H1 (cell line): ENCODE measurements around the gene PEPD. TPM values are rescaled to one million over a fixed set of nuclear protein-coding genes. Genes with fewer than 3 reads are reported as not detected.

ENCODE experiments used
- CTCF ChIA-PET: fragments of 300-600 bp; sonication (Branson Sonifier 250); formaldehyde crosslinking; loops from one replicate; lab custom pipeline; 2021; ENCODE audit not compliant: partially characterized antibody; lab: Charles Lee
- POLR2A ChIA-PET: fragments of 300-600 bp; sonication (Branson Sonifier 250); formaldehyde crosslinking; loops from one replicate; lab custom pipeline; 2021; ENCODE audit warnings: inconsistent platforms; ENCODE audit not compliant: partially characterized antibody; lab: Charles Lee
- DNase-seq, 2 experiments: peaks; one replicate each; pipeline versions ENCODE4 v3.0.0 to v3.0.0-alpha.2; 2010 to 2022; ENCODE audit warnings: low spot score in 2 of 2, low read depth in 1 of 2, mixed read lengths in 1 of 2
- FAIRE-seq: peaks from 2 replicates; lab custom pipeline; 2011; peaks lifted over from hg19 to GRCh38; lab: Jason Lieb, UNC
- H2AFZ ChIP-seq: 2 replicates; pipeline ENCODE4 v1.8.1; 2012; ENCODE audit warnings: low read length, inconsistent platforms
- H2AK5ac ChIP-seq: 2 replicates; pipeline ENCODE4 v1.6.1; 2013; ENCODE audit warnings: low read depth, low read length
- H2BK120ac ChIP-seq: replicated peaks from 2 replicates; pipeline ENCODE3; 2013; ENCODE audit warnings: low read depth, low read length, inconsistent platforms
- H2BK12ac ChIP-seq: 2 replicates; pipeline ENCODE4 v1.6.1; 2013; ENCODE audit warnings: low read depth, low read length
- H2BK15ac ChIP-seq: 2 replicates; pipeline ENCODE4 v1.6.1; 2013; ENCODE audit warnings: low read length
- H2BK20ac ChIP-seq: 2 replicates; pipeline ENCODE4 v1.6.1; 2013; ENCODE audit warnings: low read length
- H2BK5ac ChIP-seq: 2 replicates; pipeline ENCODE4 v1.6.1; 2013; ENCODE audit warnings: low read depth, low read length
- H3K14ac ChIP-seq: 2 replicates; pipeline ENCODE4 v1.6.1; 2013; ENCODE audit warnings: inconsistent platforms; ENCODE audit not compliant: insufficient read length
- H3K18ac ChIP-seq: 2 replicates; pipeline ENCODE4 v1.6.1; 2013; ENCODE audit warnings: low read length; ENCODE audit errors: extremely low read depth
- H3K23ac ChIP-seq: 2 replicates; pipeline ENCODE4 v1.6.1; 2013; ENCODE audit warnings: inconsistent platforms; ENCODE audit not compliant: insufficient read length
- H3K23me2 ChIP-seq: 2 replicates; pipeline ENCODE4 v1.6.1; 2013; ENCODE audit warnings: low read depth, low read length
- H3K27ac ChIP-seq: 2 replicates; pipeline ENCODE4 v1.6.1; 2011; ENCODE audit warnings: low read depth, low read length, inconsistent platforms
- H3K27me3 ChIP-seq, 4 experiments: replicated peaks in 1 of 4; 1 replicate in 1 of 4; 2 replicates in 3 of 4; pipeline versions ENCODE4 v1.6.1 to v1.8.1; 2011 to 2013; ENCODE audit warnings: low read length in 3 of 4, mild to moderate bottlenecking in 3 of 4, inconsistent platforms in 2 of 4, mixed read lengths in 2 of 4, moderate library complexity in 1 of 4; ENCODE audit not compliant: control insufficient read depth in 3 of 4, insufficient read depth in 3 of 4; ENCODE audit errors: extremely low read depth in 1 of 4
- H3K36me3 ChIP-seq, 4 experiments: 2 replicates each; pipeline versions ENCODE4 v1.6.1 to v1.8.1; 2011 to 2013; ENCODE audit warnings: mild to moderate bottlenecking in 4 of 4, low read length in 3 of 4, moderate library complexity in 2 of 4, control low read depth in 1 of 4, inconsistent platforms in 1 of 4; ENCODE audit not compliant: insufficient read depth in 4 of 4, control insufficient read depth in 2 of 4
- H3K4ac ChIP-seq: replicated peaks from 2 replicates; pipeline ENCODE3; 2013; ENCODE audit warnings: low read length, low read depth, mixed read lengths, inconsistent platforms; ENCODE audit not compliant: insufficient read length
- H3K4me1 ChIP-seq, 4 experiments: replicated peaks in 1 of 4; 1 replicate in 1 of 4; 2 replicates in 3 of 4; pipeline versions ENCODE4 v1.6.1 to v1.8.1; 2011 to 2013; ENCODE audit warnings: low read length in 3 of 4, inconsistent platforms in 2 of 4, mixed read lengths in 1 of 4; ENCODE audit not compliant: insufficient read depth in 4 of 4, control insufficient read depth in 3 of 4
- H3K4me2 ChIP-seq, 2 experiments: 2 replicates each; pipeline versions ENCODE4 v1.6.1 to v1.8.1; 2011 to 2013; ENCODE audit warnings: low read depth in 2 of 2, low read length in 2 of 2, control low read depth in 1 of 2, inconsistent platforms in 1 of 2, mild to moderate bottlenecking in 1 of 2; ENCODE audit not compliant: insufficient read depth in 1 of 2
- H3K4me3 ChIP-seq, 4 experiments: fragments of 200-600, 300-600 bp in 1 of 4; sonication (generic), shearing (Covaris generic), sonication (Bioruptor Twin) in 1 of 4; 2 replicates each; pipeline versions ENCODE4 v1.5.1 to v1.8.1; 2011 to 2016; ENCODE audit warnings: low read length in 4 of 4, low read depth in 3 of 4, control low read depth in 2 of 4, inconsistent platforms in 2 of 4, mild to moderate bottlenecking in 2 of 4, mixed read lengths in 1 of 4, moderate library complexity in 1 of 4; ENCODE audit not compliant: insufficient read depth in 2 of 4; ENCODE audit errors: extremely low read depth in 1 of 4
- H3K56ac ChIP-seq: replicated peaks from 2 replicates; pipeline ENCODE3; 2013; ENCODE audit warnings: low read depth, mild to moderate bottlenecking, mixed read lengths, low read length, inconsistent platforms; ENCODE audit not compliant: insufficient read length
- H3K79me1 ChIP-seq: 2 replicates; pipeline ENCODE4 v1.6.1; 2013; ENCODE audit warnings: low read depth, low read length, control low read depth
- H3K79me2 ChIP-seq, 2 experiments: 2 replicates each; pipeline versions ENCODE4 v1.6.1 to v1.8.1; 2012 to 2013; ENCODE audit warnings: low read length in 2 of 2, mild to moderate bottlenecking in 2 of 2, inconsistent platforms in 1 of 2; ENCODE audit not compliant: insufficient read depth in 2 of 2, control insufficient read depth in 1 of 2
- H3K9ac ChIP-seq, 4 experiments: replicated peaks in 1 of 4; 1 replicate in 1 of 4; 2 replicates in 3 of 4; pipeline versions ENCODE4 v1.6.1 to v1.8.1; 2011 to 2013; ENCODE audit warnings: low read depth in 3 of 4, low read length in 3 of 4, control low read depth in 2 of 4, mild to moderate bottlenecking in 2 of 4, moderate library complexity in 2 of 4, inconsistent platforms in 1 of 4; ENCODE audit errors: extremely low read depth in 1 of 4
- H3K9me3 ChIP-seq, 2 experiments: 2 replicates each; pipeline versions ENCODE4 v1.6.1 to v1.8.1; 2012 to 2013; ENCODE audit warnings: mild to moderate bottlenecking in 2 of 2, moderate library complexity in 2 of 2, control low read depth in 1 of 2, inconsistent platforms in 1 of 2, low read depth in 1 of 2, low read length in 1 of 2, mixed read lengths in 1 of 2; ENCODE audit not compliant: insufficient read depth in 2 of 2
- H4K20me1 ChIP-seq, 2 experiments: replicated peaks in 1 of 2; 2 replicates each; pipeline versions ENCODE3 to v1.8.1; 2011 to 2013; ENCODE audit warnings: inconsistent platforms in 2 of 2, low read length in 2 of 2, mild to moderate bottlenecking in 1 of 2; ENCODE audit not compliant: insufficient read depth in 2 of 2, control insufficient read depth in 1 of 2
- H4K5ac ChIP-seq: 2 replicates; pipeline ENCODE4 v1.6.1; 2013; ENCODE audit warnings: low read length, low read depth, mixed read lengths, inconsistent platforms; ENCODE audit not compliant: insufficient read length
- H4K8ac ChIP-seq: 2 replicates; pipeline ENCODE4 v1.8.0; 2013; ENCODE audit warnings: mild to moderate bottlenecking, moderate library complexity, low read length, inconsistent platforms; ENCODE audit not compliant: insufficient read depth; ENCODE audit errors: extremely low read depth
- H4K91ac ChIP-seq: replicated peaks from 2 replicates; pipeline ENCODE3; 2013; ENCODE audit warnings: low read length, mixed read lengths, inconsistent platforms; ENCODE audit not compliant: insufficient read length
- ASH2L ChIP-seq: fragments of 200-600, 300-600 bp; sonication (generic); IDR thresholded peaks from one replicate; pipeline ENCODE4 v1.7.1; 2017; ENCODE audit warnings: low read length
- FOSL1 ChIP-seq: IDR thresholded peaks from 2 replicates; pipeline ENCODE4 v1.6.1; 2011; ENCODE audit warnings: mild to moderate bottlenecking, low read depth, low read length, moderate library complexity; ENCODE audit not compliant: insufficient read depth
- POLR2A ChIP-seq, 2 experiments: IDR thresholded peaks; 1 replicate in 1 of 2; 2 replicates in 1 of 2; pipeline ENCODE4 v1.6.1; 2011; ENCODE audit warnings: low read depth in 2 of 2, low read length in 2 of 2, mild to moderate bottlenecking in 2 of 2; ENCODE audit errors: control extremely low read depth in 1 of 2
- POU5F1 ChIP-seq: IDR thresholded peaks from 2 replicates; pipeline ENCODE4 v1.6.1; 2011; ENCODE audit warnings: low read depth, mild to moderate bottlenecking, low read length, moderate library complexity
- RFX5 ChIP-seq: IDR thresholded peaks from 2 replicates; pipeline ENCODE4 v1.6.1; 2011; ENCODE audit warnings: low read depth, low read length, improper control_type of control experiment, borderline replicate concordance
- SP2 ChIP-seq: IDR thresholded peaks from 2 replicates; pipeline ENCODE4 v1.6.1; 2012; ENCODE audit warnings: mild to moderate bottlenecking, low read length, inconsistent platforms
- SP4 ChIP-seq: IDR thresholded peaks from 2 replicates; pipeline ENCODE4 v1.6.1; 2012; ENCODE audit warnings: low read length, inconsistent platforms
- WGBS, 2 experiments: shearing (Covaris generic) in 1 of 2; methylation state at CpG; one replicate each; pipeline versions ENCODE4 v1.1.6 to v1.1.7; 2013 to 2015; ENCODE audit warnings: low lambda C conversion rate in 2 of 2, mixed read lengths in 2 of 2, inconsistent platforms in 1 of 2, low coverage in 1 of 2, missing lambda C conversion rate in 1 of 2; ENCODE audit not compliant: insufficient replicate concordance in 2 of 2, insufficient coverage in 1 of 2, insufficient read length in 1 of 2; ENCODE audit errors: extremely low coverage in 1 of 2, missing lambda C conversion rate in 1 of 2; 5-methylcytosine and 5-hydroxymethylcytosine counted together
- polyA plus RNA-seq, 7 experiments: library from polyadenylated mRNA; depleted of rRNA in 3 of 7; stranded (reverse) in 5 of 7; unstranded in 2 of 7; fragments of >200 nt in 5 of 7; fragments of 200-250 nt in 2 of 7; gene quantifications; 1 replicate in 5 of 7; 2 replicates in 1 of 7; 4 replicates in 1 of 7; pipeline versions ENCODE4 v1.2.1 to v1.2.3, GENCODE V29; 2011 to 2013; ENCODE audit warnings: missing spikeins in 2 of 7, mixed read lengths in 2 of 7
- total RNA-seq: library from RNA; stranded (reverse); fragmentation: NEBNext Ultra II Directional; extraction: Animal tissue kit (Norgen Biotek cat#: 25700); gene quantifications from 2 replicates; pipeline ENCODE4 v1.2.1, GENCODE V29; 2021

The PEPD gene
- total and polyA plus RNA-seq, 2 of the 8 experiments (the other 6 are each of a cell fraction or from before 2014, with no cell fraction given), result 84.1 to 178 TPM

DNA sequence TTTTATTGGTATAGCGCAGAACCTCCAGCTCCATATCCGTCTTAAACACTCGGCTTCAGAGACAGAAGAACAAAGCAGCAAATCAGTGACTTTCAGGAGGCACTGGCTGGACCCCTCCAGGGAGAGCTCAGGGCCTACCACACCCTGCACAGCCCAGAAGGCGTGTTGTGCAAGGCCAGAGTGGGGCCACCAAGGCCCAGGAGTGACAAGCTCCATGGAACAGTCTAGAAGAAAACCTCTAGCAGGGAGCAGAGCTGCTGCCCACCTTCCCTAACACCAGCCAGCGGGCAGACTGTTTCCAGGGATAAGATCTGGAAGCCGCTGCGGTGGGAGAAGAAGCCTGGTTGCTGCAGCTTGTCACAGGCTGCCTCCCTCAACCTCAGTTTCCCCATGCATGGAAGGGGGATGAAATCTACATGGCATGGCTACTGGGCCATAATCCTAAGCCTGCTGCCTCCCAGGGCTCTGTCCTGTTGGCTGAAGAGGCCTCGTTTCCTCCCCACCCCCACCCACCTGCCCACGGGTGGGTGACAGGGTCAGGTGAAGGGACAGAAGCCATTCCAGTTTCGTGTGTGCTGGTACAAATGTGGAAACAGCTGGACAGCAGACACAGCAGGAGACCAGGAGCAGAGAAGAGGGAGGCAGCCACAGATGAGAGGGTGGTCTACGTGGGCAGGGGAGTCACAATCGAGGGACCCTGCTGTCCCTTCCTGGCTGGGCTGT lies 57.4 kb downstream of the PEPD start:
- Histone ChIP-seq H3K9ac (no peak overlapping the region), H3K4me1 (no peaks in the 10 kb centered on the region), H3K79me1 (no peaks in the 10 kb centered on the region), H2BK12ac (no peak overlapping the region), H2AK5ac (no peak overlapping the region; the same call in 1 of the 2 replicates), H2AFZ (no peak overlapping the region), H3K36me3 (peaks cover 0 to 7% (median 0%) of the 10 kb centered on the region in 4 experiments; a peak in 3 of 8 replicates), H3K27ac (no peak overlapping the region), H3K23me2 (no peaks in the 10 kb centered on the region), H3K14ac (no peak overlapping the region), H4K91ac (no peak overlapping the region), H2BK15ac (no peak overlapping the region), H2BK5ac (no peak overlapping the region), H3K9me3 (no peaks in the 10 kb centered on the region), H3K4ac (no peak overlapping the region), H3K4me2 (no peak overlapping the region), H4K5ac (no peak overlapping the region), H4K8ac (no peak overlapping the region), H3K56ac (no peak overlapping the region), H3K27me3 (no peaks in the 10 kb centered on the region), H2BK20ac (no peak overlapping the region), H3K4me3 (no peak overlapping the region), H3K23ac (no peak overlapping the region), H4K20me1 (peaks cover 0 to 5% of the 10 kb centered on the region in 2 experiments), H3K18ac (no peak overlapping the region), H3K79me2 (no peaks in the 10 kb centered on the region), H2BK120ac (no peak overlapping the region)
- DNase-seq, result no peak
- CTCF ChIA-PET, result interaction anchor here (1.1 to 1.4 kb wide), 3 partner anchors 33 to 307 kb away, joined by 3 to 4 read pairs (median 4); no protein-coding TSS in a partner anchor
- TF ChIP-seq POLR2A (IDR thresholded peaks at IDR 0.05; ENCODE audit: control extremely low read depth in 1 of 2, low read depth in 2 of 2, low read length in 2 of 2), result no peak
- no peak for TF ChIP-seq ASH2L
- TF ChIP-seq POU5F1, result no peak
- TF ChIP-seq SP2, result no peak
- no peak for TF ChIP-seq RFX5
- no peak for TF ChIP-seq FOSL1
- no peak for TF ChIP-seq SP4
- POLR2A ChIA-PET, result interaction anchor here (1.0 kb wide), 1 partner anchor 10 kb away, joined by 3 read pairs; no protein-coding TSS in a partner anchor
- WGBS, 2 experiments, result 87% methylated on average over 11 of the region's 12 CpGs; no CpG with 5 or more reads in 1 of the 2 experiments
- FAIRE-seq, result no peak
